Esophagus squamous epithelium (tissue), 5 donors: ENCODE results near the gene SUPT7L. TPM values are rescaled to one million over a fixed set of nuclear protein-coding genes. Genes with fewer than 3 reads are reported as not detected.

Experiments
- DNase-seq: peaks from one replicate; lab custom pipeline; 2025; lab: John Stamatoyannopoulos, UW
- H3K27ac ChIP-seq, 4 donors: fragments of 200-600 bp; sonication (generic); one replicate each; pipeline ENCODE4 v1.5.1; 2016 to 2019; ENCODE audit warnings: mild to moderate bottlenecking in 1 of 4
- H3K27me3 ChIP-seq, 4 donors: fragments of 200-600 bp; sonication (generic); 1 replicate in 3 of 4; 2 replicates in 1 of 4; pipeline versions ENCODE4 v1.5.1 to v1.6.0; 2017 to 2021; ENCODE audit warnings: antibody characterized with exemption in 1 of 4
- H3K36me3 ChIP-seq, 3 donors: fragments of 200-600 bp; sonication (generic); one replicate each; pipeline ENCODE4 v1.5.1; 2016 to 2019
- H3K4me1 ChIP-seq, 3 donors: fragments of 200-600 bp; sonication (generic); one replicate each; pipeline ENCODE4 v1.5.1; 2017 to 2019
- H3K4me3 ChIP-seq, 4 donors: fragments of 200-600 bp; sonication (generic); 1 replicate in 3 of 4; 2 replicates in 1 of 4; pipeline ENCODE4 v1.5.1; 2016 to 2019; ENCODE audit warnings: mild to moderate bottlenecking in 2 of 4, moderate library complexity in 1 of 4
- H3K9me3 ChIP-seq, 3 donors: fragments of 200-600 bp; sonication (generic); one replicate each; pipeline ENCODE4 v1.5.1; 2016 to 2019
- CTCF ChIP-seq, 6 experiments: fragments of 450-650 bp in 4 of 6; fragments of 200-600 bp in 2 of 6; sonication (generic) in 2 of 6; IDR thresholded peaks; one replicate each; pipeline ENCODE4 v1.5.1; 2016 to 2019; ENCODE audit warnings: antibody characterized with exemption in 6 of 6, mild to moderate bottlenecking in 4 of 6, moderate library complexity in 4 of 6
- POLR2A ChIP-seq, 4 donors: fragments of 450-650 bp; IDR thresholded peaks; one replicate each; pipeline ENCODE4 v1.6.1; 2017; ENCODE audit warnings: antibody characterized with exemption in 4 of 4, mild to moderate bottlenecking in 4 of 4, moderate library complexity in 3 of 4
- WGBS, 2 donors: methylation state at CpG; one replicate each; pipeline ENCODE4 v1.1.5; 2018; 5-methylcytosine and 5-hydroxymethylcytosine counted together
- intact Hi-C: fragments of 100-400 bp; cut with DNase I; formaldehyde crosslinking; loops from one replicate; pipeline ENCODE4 v1.15.0; 2022
- small RNA-seq, 4 donors: library from RNA; depleted of rRNA; stranded (forward); fragments of <200 nt; gene quantifications; one replicate each; pipeline ENCODE3, GENCODE V24; 2016
- total RNA-seq, 4 donors: library from RNA; depleted of rRNA; stranded (reverse); fragments of >200 nt; gene quantifications; one replicate each; pipeline ENCODE4 v1.1.0, GENCODE V29; 2016
- donor health status: DM: yes; HTN: yes; CAD: no.

The SUPT7L gene
- total RNA-seq, 4 donors from 2014 or later, result 10.5 to 25.4 (median 14.2) TPM

DNA sequence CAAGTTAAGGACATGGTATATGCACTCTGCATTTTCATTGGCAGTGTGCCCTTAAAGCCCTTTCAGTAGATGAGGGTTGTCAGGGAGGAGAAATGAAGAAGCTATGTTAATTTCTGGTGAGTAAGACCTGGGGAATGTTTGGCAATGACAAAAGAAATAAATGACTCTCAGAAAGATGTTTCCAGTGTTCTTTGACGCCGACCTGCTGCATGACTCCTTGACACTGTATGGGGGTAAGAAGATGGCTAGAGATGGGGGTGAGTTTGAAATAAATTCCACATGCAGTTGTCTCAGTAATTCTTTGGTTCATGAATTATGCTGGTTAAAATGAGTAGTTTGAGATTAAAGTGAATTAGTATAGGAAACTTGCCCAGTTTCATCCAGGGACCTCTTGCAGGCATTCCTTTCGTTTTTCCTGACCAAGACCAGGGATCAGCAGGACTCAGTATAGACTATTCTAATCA is 40.5 kb downstream of the SUPT7L start:
- H3K9me3 ChIP-seq, result no peaks in the 10 kb centered on the region
- H3K4me3 ChIP-seq, result no peak overlapping the region
- no peak for TF ChIP-seq POLR2A (IDR thresholded peaks at IDR 0.05)
- no peak for TF ChIP-seq CTCF (IDR thresholded peaks at IDR 0.05)
- intact Hi-C loops, result no loop called here
- no peaks in the 10 kb centered on the region for H3K27me3 ChIP-seq
- no peak for DNase-seq
- H3K4me1 ChIP-seq, result peaks cover 6 to 19% (median 8%) of the 10 kb centered on the region in 3 donors
- no peak overlapping the region for H3K27ac ChIP-seq
- WGBS, 2 donors, result 52 to 56% methylated on average over 3 of the region's 3 CpGs
- H3K36me3 ChIP-seq, result peaks cover 4 to 66% (median 14%) of the 10 kb centered on the region in 3 donors

DNA sequence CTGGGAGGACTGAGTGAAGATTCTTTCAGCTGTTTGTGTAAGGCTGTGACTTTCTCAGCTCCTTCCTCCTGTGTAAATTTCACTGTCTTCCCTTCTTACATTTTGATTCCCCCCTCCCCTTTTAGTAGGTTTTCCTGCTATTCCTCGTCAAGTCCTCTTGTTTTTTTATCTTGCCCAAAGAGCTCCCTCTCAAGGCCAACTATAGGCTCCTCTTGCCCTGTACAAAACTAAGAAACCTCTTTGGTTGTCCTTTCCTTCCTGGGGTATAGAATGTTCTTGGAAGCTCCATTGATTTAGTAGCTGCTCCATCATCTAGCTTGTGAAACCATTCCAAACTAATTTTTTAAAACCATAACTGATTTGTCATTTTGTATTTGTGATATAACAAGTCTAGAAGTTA is 41.9 kb downstream of the SUPT7L start:
- DNase-seq, result no peak
- 59 to 67% methylated on average over 1 of the region's 1 CpG for WGBS, 2 donors
- no peaks in the 10 kb centered on the region for H3K27me3 ChIP-seq
- TF ChIP-seq POLR2A (IDR thresholded peaks at IDR 0.05) (no peak), CTCF (IDR thresholded peaks at IDR 0.05) (no peak)
- H3K9me3 ChIP-seq, result no peaks in the 10 kb centered on the region
- no peak overlapping the region for H3K27ac ChIP-seq
- peaks cover 0 to 5% (median 0%) of the 10 kb centered on the region in 3 donors for H3K4me1 ChIP-seq
- intact Hi-C loops, result no loop called here
- peaks cover 4 to 81% (median 28%) of the 10 kb centered on the region in 3 donors for H3K36me3 ChIP-seq
- no peak overlapping the region for H3K4me3 ChIP-seq

DNA sequence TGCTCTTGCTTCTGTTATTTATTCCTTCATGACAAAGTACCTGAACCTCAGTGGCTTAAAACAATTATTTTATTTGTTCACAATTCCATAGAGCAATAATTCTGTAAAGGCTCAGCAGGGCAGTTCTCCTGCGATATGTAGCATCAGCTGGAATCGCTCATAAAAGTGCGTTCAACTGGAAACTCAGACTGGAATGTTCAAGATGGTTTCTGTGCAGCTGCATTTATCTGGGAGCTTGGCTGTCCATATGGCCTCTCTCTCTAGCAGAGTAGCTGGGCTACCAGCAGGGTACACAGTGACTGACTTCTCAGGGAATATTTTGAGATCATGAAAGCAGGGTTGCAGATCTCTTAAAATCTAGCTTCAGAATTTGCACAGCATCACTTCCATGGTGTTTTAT is 48.1 kb downstream of the SUPT7L start:
- Histone ChIP-seq H3K27me3 (no peaks in the 10 kb centered on the region), H3K27ac (no peak overlapping the region), H3K9me3 (no peaks in the 10 kb centered on the region), H3K4me3 (no peak overlapping the region), H3K36me3 (peaks cover 0 to 97% (median 44%) of the 10 kb centered on the region in 3 donors), H3K4me1 (no peaks in the 10 kb centered on the region)
- WGBS, 2 donors, result 91 to 94% methylated on average over 3 of the region's 3 CpGs
- intact Hi-C loops, result no loop called here
- TF ChIP-seq POLR2A (IDR thresholded peaks at IDR 0.05), result no peak
- no peak for TF ChIP-seq CTCF (IDR thresholded peaks at IDR 0.05)
- no peak for DNase-seq

GRCh38 chr2:27613985-27614384 is 49.4 kb downstream of the SUPT7L start:
- no peak overlapping the region for H3K27ac ChIP-seq
- TF ChIP-seq CTCF (IDR thresholded peaks at IDR 0.05), result no peak
- TF ChIP-seq POLR2A (IDR thresholded peaks at IDR 0.05), result no peak
- H3K27me3 ChIP-seq, result no peaks in the 10 kb centered on the region
- no peaks in the 10 kb centered on the region for H3K9me3 ChIP-seq
- peaks cover 0 to 96% (median 45%) of the 10 kb centered on the region in 3 donors for H3K36me3 ChIP-seq
- no peak overlapping the region for H3K4me3 ChIP-seq
- intact Hi-C loops, result no loop called here
- 87 to 91% methylated on average over 2 of the region's 2 CpGs for WGBS, 2 donors
- no peak for DNase-seq
- no peaks in the 10 kb centered on the region for H3K4me1 ChIP-seq

DNA sequence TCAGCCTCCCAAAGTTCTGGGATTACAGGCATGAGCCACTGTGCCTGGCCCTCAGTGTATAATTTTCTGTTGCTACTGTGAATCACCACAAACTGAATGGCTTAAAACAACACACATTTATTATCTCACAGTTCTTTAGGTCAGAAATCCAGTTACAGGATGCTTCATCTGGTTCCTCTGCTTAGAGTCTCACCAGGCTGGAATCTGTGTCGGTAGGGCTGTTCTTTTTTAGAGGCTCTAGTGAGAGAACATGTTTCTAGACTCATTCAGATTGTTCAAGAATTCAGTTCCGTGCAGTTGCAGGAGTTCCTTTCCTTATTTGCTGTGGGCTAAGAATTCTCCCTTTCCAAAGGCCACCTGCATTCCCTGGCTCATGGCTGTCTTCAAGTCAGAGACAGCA is 56.8 kb downstream of the SUPT7L start:
- Histone ChIP-seq H3K36me3 (peaks cover 13 to 95% (median 35%) of the 10 kb centered on the region in 3 donors), H3K27ac (no peak overlapping the region), H3K9me3 (no peaks in the 10 kb centered on the region), H3K4me3 (no peak overlapping the region), H3K27me3 (no peaks in the 10 kb centered on the region), H3K4me1 (no peaks in the 10 kb centered on the region)
- intact Hi-C loops, result no loop called here
- DNase-seq, result no peak
- TF ChIP-seq POLR2A (IDR thresholded peaks at IDR 0.05), result no peak
- TF ChIP-seq CTCF (IDR thresholded peaks at IDR 0.05), result no peak
- WGBS, 2 donors, result 82 to 90% methylated on average over 2 of the region's 2 CpGs

Small RNA genes lying within 50 kb of the gene (small RNA-seq; reads per million reads assigned to genes)
- gene RF00340, result 0 reads per million in 4 donors

Other genes with a start within 250 kb of the SUPT7L start
- gene NRBP1, start 235.0 kb downstream of the SUPT7L start, total RNA-seq, result 10 to 100 TPM; 66.6 to 89.6 (median 81.5) TPM
- gene KRTCAP3, start 221.2 kb downstream of the SUPT7L start, total RNA-seq, result 10 to 100 TPM in 3 of 4 donors, 1 to 10 TPM in 1; 9.8 to 29.3 (median 19.1) TPM
- 10 to 100 TPM in 3 of 4 donors, 1 to 10 TPM in 1; 7.6 to 19.6 (median 13.5) TPM for gene IFT172, start 173.9 kb downstream of the SUPT7L start, total RNA-seq
- 10 to 100 TPM in 2 of 4 donors, 1 to 10 TPM in 2; 4.6 to 28.2 (median 11.3) TPM for gene FNDC4, start 168.4 kb downstream of the SUPT7L start, total RNA-seq
- 1 to 10 TPM in 1 of 4 donors, under 1 TPM in 3; 0.21 to 1.9 (median 0.41) TPM for gene GCKR, start 166.8 kb downstream of the SUPT7L start, total RNA-seq
- 10 to 100 TPM in 3 of 4 donors, 1 to 10 TPM in 1; 7.1 to 18.9 (median 15.7) TPM for gene ZNF512, start 80.6 kb downstream of the SUPT7L start, total RNA-seq
- gene CCDC121, start 34.6 kb downstream of the SUPT7L start, total RNA-seq, result 1 to 10 TPM in 2 of 4 donors, under 1 TPM in 2; 0.44 to 3.1 (median 1.4) TPM
- gene GPN1, start 34.6 kb downstream of the SUPT7L start, total RNA-seq, result 10 to 100 TPM; 17.3 to 36.4 (median 31.6) TPM
- 10 to 100 TPM; 15.4 to 27.0 (median 24.1) TPM for gene SLC4A1AP, start 275 bp upstream of the SUPT7L start, total RNA-seq
- 100 to 1,000 TPM in 1 of 4 donors, 10 to 100 TPM in 3; 50.4 to 114 (median 70.9) TPM for gene MRPL33, start 108.1 kb upstream of the SUPT7L start, total RNA-seq
- gene RBKS, start 226.8 kb upstream of the SUPT7L start, total RNA-seq, result 1 to 10 TPM; 1.4 to 5.2 (median 1.6) TPM
- gene BABAM2, start 227.1 kb upstream of the SUPT7L start, total RNA-seq, result 10 to 100 TPM; 16.6 to 28.3 (median 24.3) TPM